ENCODE results near the gene ABCA1. TPM values are rescaled to one million over a fixed set of nuclear protein-coding genes. Genes with fewer than 3 reads are reported as not detected.

The ABCA1 gene
- total and polyA plus RNA-seq, 2 of the 13 experiments (the other 11 are each of a cell fraction or from before 2014, with no cell fraction given): 26.8 to 63.8 TPM

- no peak for TF ChIP-seq ZNF670 (CRISPR knock-in tag; IDR thresholded peaks at IDR 0.05; ENCODE audit: borderline replicate concordance)
- TF ChIP-seq ATF3 (CRISPR knock-in tag; IDR thresholded peaks at IDR 0.05): no peak
- TF ChIP-seq ZNF263 (CRISPR knock-in tag; IDR thresholded peaks at IDR 0.05): no peak; the same call in 1 of the 2 replicates
- no peak for TF ChIP-seq KDM3A (CRISPR knock-in tag; IDR thresholded peaks at IDR 0.05; ENCODE audit: low read depth)
- no peak for TF ChIP-seq KDM5A (IDR thresholded peaks at IDR 0.05; ENCODE audit: borderline replicate concordance, low read length)
- TF ChIP-seq KAT2B (IDR thresholded peaks at IDR 0.05; ENCODE audit: borderline replicate concordance, low read depth, low read length): no peak
- no peak for TF ChIP-seq ZNF382 (CRISPR knock-in tag; IDR thresholded peaks at IDR 0.05; ENCODE audit: borderline replicate concordance)
- TF ChIP-seq GTF2F1 (IDR thresholded peaks at IDR 0.05; ENCODE audit: low read length): no peak
- no peak for TF ChIP-seq HMG20B (CRISPR knock-in tag; conservative IDR thresholded peaks at IDR 0.05)
- TF ChIP-seq CCAR2 (optimal IDR thresholded peaks at IDR 0.05; ENCODE audit: low read depth, low read length): no peak
- TF ChIP-seq GMEB1 (CRISPR knock-in tag; IDR thresholded peaks at IDR 0.05; ENCODE audit: borderline replicate concordance): peak; percentile 27; the same call in 1 of the 2 replicates
- no peak for TF ChIP-seq ZNF577 (CRISPR knock-in tag; IDR thresholded peaks at IDR 0.05; ENCODE audit: borderline replicate concordance, low read depth)
- no peak for TF ChIP-seq ZNF691 (CRISPR knock-in tag; IDR thresholded peaks at IDR 0.05; ENCODE audit: borderline replicate concordance, low read depth)
- peak; percentile 81 for TF ChIP-seq ZNF430 (CRISPR knock-in tag; IDR thresholded peaks at IDR 0.05)
- no peak for TF ChIP-seq RFX1 (IDR thresholded peaks at IDR 0.05)
- no peak for TF ChIP-seq CREB1 (IDR thresholded peaks at IDR 0.05)
- TF ChIP-seq CREB1 (CRISPR knock-in tag; IDR thresholded peaks at IDR 0.05): 0 out of 2 replicates have a peak, but pooled peaks have one; percentile 20
- no peak for TF ChIP-seq CBX2 (IDR thresholded peaks at IDR 0.05; ENCODE audit: low read depth, low read length)
- TF ChIP-seq CBX2 (CRISPR knock-in tag; IDR thresholded peaks at IDR 0.05; ENCODE audit: low read depth): no peak
- no peak for TF ChIP-seq JUN (CRISPR knock-in tag; IDR thresholded peaks at IDR 0.05)
- TF ChIP-seq ZNF816 (CRISPR knock-in tag; IDR thresholded peaks at IDR 0.05; ENCODE audit: borderline replicate concordance): no peak
- TF ChIP-seq UBTF (CRISPR knock-in tag; IDR thresholded peaks at IDR 0.05): 0 out of 2 replicates have a peak, but pooled peaks have one; percentile 27
- no peak for TF ChIP-seq PAF1 (CRISPR knock-in tag; IDR thresholded peaks at IDR 0.05)
- no peak for TF ChIP-seq CREB3 (CRISPR knock-in tag; IDR thresholded peaks at IDR 0.05)
These were observed 40.3 kb upstream of the ABCA1 start (continued) for GRCh38 chr9:104968025-104968982.
